Measurements from ENCODE around the gene PAQR5. TPM values are rescaled to one million over a fixed set of nuclear protein-coding genes. Genes with fewer than 3 reads are reported as not detected.

PAQR5 gene
- total and polyA plus RNA-seq, 2 donors (not counting 3 experiments of a cell fraction or from before 2014, with no cell fraction given) = 0.08 to 0.09 TPM

DNA sequence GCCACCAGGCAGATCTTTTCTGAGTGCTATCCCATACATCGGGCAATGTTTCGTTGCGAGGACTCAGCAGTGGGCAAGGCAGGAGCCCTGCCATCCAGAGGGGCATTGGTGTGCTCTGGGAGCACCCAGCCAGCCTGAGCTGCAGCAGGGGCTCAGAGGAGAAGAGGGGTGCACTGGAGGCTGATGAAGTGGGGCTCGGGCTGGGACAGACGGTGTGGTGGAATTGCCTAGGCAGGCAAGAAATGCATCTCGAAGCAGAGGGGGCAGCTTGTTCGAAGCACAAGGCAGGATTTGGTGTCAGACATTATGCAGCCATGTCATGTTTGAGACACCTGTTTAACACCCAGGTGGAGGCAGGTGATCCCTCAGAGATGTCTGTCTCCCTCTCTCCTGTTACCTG lies 19.3 kb downstream of the PAQR5 start:
- FAIRE-seq (no peak), DNase-seq (ENCODE audit: low read depth, low spot score) (no peak)
- H3K36me3 ChIP-seq (ENCODE audit: control insufficient read depth in 2 of 2, extremely low read depth in 1 of 2, insufficient read depth in 2 of 2, low read length in 2 of 2) = no peaks in the 10 kb centered on the region
- no peak overlapping the region for H3K4me2 ChIP-seq (ENCODE audit: insufficient read depth, low read length)
- dilution Hi-C loops (cut with MboI; ENCODE audit: extremely low pct_ligation_motif_present, low sequenced_read_pairs) = no loop called here
- no peak overlapping the region for H3K4me3 ChIP-seq (replicated peaks in 1 of 3; ENCODE audit: insufficient read depth in 1 of 3, low read depth in 1 of 3, low read length in 3 of 3)
- H3K4me1 ChIP-seq (ENCODE audit: control insufficient read depth, extremely low read depth, insufficient read depth, low read length) = no peaks in the 10 kb centered on the region
- no peak for TF ChIP-seq MYC (IDR thresholded peaks at IDR 0.05; ENCODE audit: low read depth, low read length)
- TF ChIP-seq, protein P1, sequence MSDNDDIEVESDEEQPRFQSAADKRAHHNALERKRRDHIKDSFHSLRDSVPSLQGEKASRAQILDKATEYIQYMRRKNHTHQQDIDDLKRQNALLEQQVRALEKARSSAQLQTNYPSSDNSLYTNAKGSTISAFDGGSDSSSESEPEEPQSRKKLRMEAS (IDR thresholded peaks at IDR 0.05; ENCODE audit: insufficient read depth, insufficient read length) = no peak
- no peak for TF ChIP-seq POLR2A (IDR thresholded peaks at IDR 0.05; ENCODE audit: low read depth, low read length)
- no peak for TF ChIP-seq FOS (IDR thresholded peaks at IDR 0.05; ENCODE audit: borderline replicate concordance, insufficient read depth, low read length)
- no peak for TF ChIP-seq JUN (IDR thresholded peaks at IDR 0.05; ENCODE audit: borderline replicate concordance, insufficient read depth, insufficient read length, low read depth)
- no peak for TF ChIP-seq EZH2 (IDR thresholded peaks at IDR 0.05; ENCODE audit: borderline replicate concordance, low read depth, low read length, severe bottlenecking)
- no peak for TF ChIP-seq GATA2 (IDR thresholded peaks at IDR 0.05; ENCODE audit: insufficient read depth, insufficient read length, low read depth, low read length)
- no peak for TF ChIP-seq POLR2AphosphoS5 (IDR thresholded peaks at IDR 0.05; ENCODE audit: insufficient read depth, low read depth, low read length)
- TF ChIP-seq, protein P2, sequence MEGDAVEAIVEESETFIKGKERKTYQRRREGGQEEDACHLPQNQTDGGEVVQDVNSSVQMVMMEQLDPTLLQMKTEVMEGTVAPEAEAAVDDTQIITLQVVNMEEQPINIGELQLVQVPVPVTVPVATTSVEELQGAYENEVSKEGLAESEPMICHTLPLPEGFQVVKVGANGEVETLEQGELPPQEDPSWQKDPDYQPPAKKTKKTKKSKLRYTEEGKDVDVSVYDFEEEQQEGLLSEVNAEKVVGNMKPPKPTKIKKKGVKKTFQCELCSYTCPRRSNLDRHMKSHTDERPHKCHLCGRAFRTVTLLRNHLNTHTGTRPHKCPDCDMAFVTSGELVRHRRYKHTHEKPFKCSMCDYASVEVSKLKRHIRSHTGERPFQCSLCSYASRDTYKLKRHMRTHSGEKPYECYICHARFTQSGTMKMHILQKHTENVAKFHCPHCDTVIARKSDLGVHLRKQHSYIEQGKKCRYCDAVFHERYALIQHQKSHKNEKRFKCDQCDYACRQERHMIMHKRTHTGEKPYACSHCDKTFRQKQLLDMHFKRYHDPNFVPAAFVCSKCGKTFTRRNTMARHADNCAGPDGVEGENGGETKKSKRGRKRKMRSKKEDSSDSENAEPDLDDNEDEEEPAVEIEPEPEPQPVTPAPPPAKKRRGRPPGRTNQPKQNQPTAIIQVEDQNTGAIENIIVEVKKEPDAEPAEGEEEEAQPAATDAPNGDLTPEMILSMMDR (IDR thresholded peaks at IDR 0.05; ENCODE audit: extremely low read depth in 1 of 2, insufficient read depth in 1 of 2, low read depth in 1 of 2, low read length in 2 of 2) = no peak
- intact Hi-C loops (cut with micrococcal nuclease) = no loop called here
- BruUV-seq (replicated peaks) = no TSS peak
- H2AFZ ChIP-seq (ENCODE audit: low read depth, low read length) = no peak overlapping the region
- ChIA-PET POLR2A (no interaction called here), CTCF (no interaction called here)
- H3K27me3 ChIP-seq (ENCODE audit: control insufficient read depth in 2 of 2, insufficient read depth in 2 of 2, low read length in 2 of 2) = no peaks in the 10 kb centered on the region
- no peaks in the 10 kb centered on the region for H3K79me2 ChIP-seq (ENCODE audit: control insufficient read depth, insufficient read depth, low read length)
- no peaks in the 10 kb centered on the region for H3K9me3 ChIP-seq (replicated peaks; ENCODE audit: control insufficient read depth, insufficient read depth, low read length)
- H3K27ac ChIP-seq (ENCODE audit: insufficient read depth, low read depth, low read length) = no peak overlapping the region
- H3K9me1 ChIP-seq (replicated peaks; ENCODE audit: control insufficient read depth, extremely low read depth, insufficient read depth, low read length) = no peaks in the 10 kb centered on the region
- no peaks in the 10 kb centered on the region for H4K20me1 ChIP-seq (replicated peaks; ENCODE audit: control insufficient read depth, extremely low read depth, insufficient read depth, low read length)
- H3K9ac ChIP-seq (replicated peaks; ENCODE audit: extremely low read depth, insufficient read depth, low read length) = no peak overlapping the region

Data from endothelial cell of umbilical vein (primary cell).